ENCODE measurements around the gene GP1BA. TPM values are rescaled to one million over a fixed set of nuclear protein-coding genes. Genes with fewer than 3 reads are reported as not detected.
A peak's percentile ranks its signal among the peaks of the same experiment; 100 is the strongest.

GP1BA gene
- total RNA-seq, 2 donors from 2014 or later: not detected

DNA sequence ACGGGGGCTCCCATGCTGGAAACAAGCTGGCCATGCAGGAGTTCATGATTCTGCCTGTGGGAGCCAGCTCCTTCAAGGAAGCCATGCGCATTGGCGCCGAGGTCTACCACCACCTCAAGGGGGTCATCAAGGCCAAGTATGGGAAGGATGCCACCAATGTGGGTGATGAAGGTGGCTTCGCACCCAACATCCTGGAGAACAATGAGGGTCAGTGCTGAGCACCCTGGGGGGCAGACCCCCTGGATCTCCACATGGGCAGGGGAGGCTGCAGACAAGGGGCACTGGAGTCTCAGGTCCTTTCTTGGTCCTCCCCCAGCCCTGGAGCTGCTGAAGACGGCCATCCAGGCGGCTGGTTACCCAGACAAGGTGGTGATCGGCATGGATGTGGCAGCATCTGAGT lies 23.0 kb downstream of the GP1BA start:
- Mint-ChIP-seq H3K36me3 (no peaks in the 10 kb centered on the region), H3K9me3 (no peaks in the 10 kb centered on the region), H3K27ac (no peak overlapping the region)
- no peak for ATAC-seq
- no peak for DNase-seq (ENCODE audit: low spot score in 2 of 2)

DNA sequence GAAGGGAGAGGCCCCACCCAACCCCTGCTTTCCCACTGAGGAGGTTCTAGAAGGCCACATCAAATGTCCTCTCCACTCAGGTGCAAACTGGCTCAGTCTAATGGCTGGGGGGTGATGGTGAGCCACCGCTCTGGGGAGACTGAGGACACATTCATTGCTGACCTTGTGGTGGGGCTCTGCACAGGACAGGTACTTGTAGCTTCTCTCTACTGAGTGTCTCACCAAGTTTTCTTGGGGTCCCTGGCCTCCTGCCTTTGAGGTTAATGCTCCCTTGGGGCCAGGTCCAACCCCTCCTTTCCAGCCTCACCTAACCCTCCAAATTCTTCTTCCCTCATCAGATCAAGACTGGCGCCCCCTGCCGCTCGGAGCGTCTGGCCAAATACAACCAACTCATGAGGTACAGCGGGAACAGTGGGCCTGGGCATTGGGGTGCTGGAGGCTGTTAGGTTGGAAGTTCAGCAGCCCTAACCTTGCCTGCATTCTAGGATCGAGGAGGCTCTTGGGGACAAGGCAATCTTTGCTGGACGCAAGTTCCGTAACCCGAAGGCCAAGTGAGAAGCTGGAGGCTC lies 24.5 kb downstream of the GP1BA start:
- H3K27ac Mint-ChIP-seq: no peak overlapping the region
- no peaks in the 10 kb centered on the region for H3K9me3 Mint-ChIP-seq
- ATAC-seq (peak in 1 of 2 donors; percentile 23), DNase-seq (ENCODE audit: low spot score in 2 of 2) (no peak)
- H3K36me3 Mint-ChIP-seq: no peaks in the 10 kb centered on the region

DNA sequence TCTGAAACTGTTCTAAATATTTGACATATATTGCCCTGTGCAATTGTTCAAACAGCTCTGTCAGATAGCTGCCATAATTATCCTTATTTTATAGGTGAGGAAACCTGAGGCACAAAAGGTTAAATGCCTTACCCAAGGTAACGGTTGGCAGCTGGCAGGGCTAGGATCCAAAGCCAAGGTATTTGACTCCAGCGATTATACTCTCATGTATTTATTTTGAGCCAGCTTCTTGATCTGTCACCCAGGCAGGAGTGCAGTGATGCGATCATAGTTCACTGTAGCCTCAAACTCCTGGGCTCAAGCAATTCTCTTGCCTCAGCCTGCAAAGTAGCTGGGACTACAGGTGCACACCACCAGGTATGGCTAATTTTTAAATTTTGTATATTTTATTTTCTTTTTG lies 26.0 kb downstream of the GP1BA start:
- H3K9me3 Mint-ChIP-seq: no peaks in the 10 kb centered on the region
- ATAC-seq (no peak), DNase-seq (ENCODE audit: low spot score in 2 of 2) (no peak)
- H3K36me3 Mint-ChIP-seq: no peaks in the 10 kb centered on the region
- H3K27ac Mint-ChIP-seq: no peak overlapping the region

- DNase-seq (ENCODE audit: low spot score in 2 of 2) (no peak), ATAC-seq (peak in 1 of 2 donors; percentile 15)
- Mint-ChIP-seq H3K27ac (no peak overlapping the region), H3K36me3 (no peaks in the 10 kb centered on the region), H3K9me3 (no peaks in the 10 kb centered on the region)
Observed at GRCh38 chr17:4959261-4959965, 27.3 kb downstream of the GP1BA start.

- no peak for ATAC-seq
- H3K36me3 Mint-ChIP-seq: peaks cover 0 to 9% of the 10 kb centered on the region in 2 donors
- no peak for DNase-seq (ENCODE audit: low spot score in 2 of 2)
- no peaks in the 10 kb centered on the region for H3K9me3 Mint-ChIP-seq
- H3K27ac Mint-ChIP-seq: peak overlapping the region in 1 of 2 donors; percentile 87
Observed at GRCh38 chr17:4960279-4960922, 28.3 kb downstream of the GP1BA start.

DNA sequence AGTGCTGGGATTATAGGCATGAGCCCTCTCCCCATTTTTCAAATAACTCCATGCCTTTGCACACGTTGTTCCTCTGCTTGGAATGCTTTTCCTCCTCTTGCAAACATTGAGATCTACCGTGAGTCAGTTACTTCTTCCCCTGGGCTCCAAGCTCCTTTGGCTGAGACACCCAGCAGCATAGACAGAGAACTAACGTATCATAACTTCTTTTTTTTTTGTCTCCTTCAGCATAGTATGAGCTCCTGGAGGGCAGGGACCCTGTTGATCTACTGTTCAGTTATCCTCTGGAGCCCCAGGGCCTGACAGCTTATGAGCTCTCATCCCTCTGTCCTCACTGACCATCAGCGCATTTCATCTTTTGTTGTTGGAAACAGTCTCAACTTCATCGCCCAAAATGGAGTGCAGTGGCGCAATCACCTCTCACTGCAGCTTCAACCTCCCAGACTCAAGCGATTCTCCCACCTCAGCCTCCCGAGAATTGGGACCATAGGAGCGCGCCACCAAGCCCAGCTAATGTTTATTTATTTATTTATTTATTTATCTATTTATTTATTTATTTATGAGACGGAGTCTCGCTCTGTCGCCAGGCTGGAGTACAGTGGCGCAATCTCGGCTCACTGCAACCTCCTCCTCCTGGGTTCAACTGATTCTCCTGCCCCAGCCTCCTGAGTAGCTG lies 33.4 kb downstream of the GP1BA start:
- H3K36me3 Mint-ChIP-seq: peaks cover 9 to 22% of the 10 kb centered on the region in 2 donors
- DNase-seq (ENCODE audit: low spot score in 2 of 2) (no peak), ATAC-seq (no peak)
- peak overlapping the region; percentile 32 to 56 for H3K27ac Mint-ChIP-seq
- no peaks in the 10 kb centered on the region for H3K9me3 Mint-ChIP-seq

- Mint-ChIP-seq H3K9me3 (no peaks in the 10 kb centered on the region), H3K36me3 (peaks cover 15 to 30% of the 10 kb centered on the region in 2 donors), H3K27ac (no peak overlapping the region)
- peak; percentile 87 to 98 for DNase-seq (ENCODE audit: low spot score in 2 of 2)
- ATAC-seq: peak; percentile 78 to 87
Observed at GRCh38 chr17:4966844-4967538, 34.9 kb downstream of the GP1BA start.

GRCh38 chr17:4967539-4968485 lies 35.7 kb downstream of the GP1BA start, which contains the start of gene SPAG7:
TSS of gene SPAG7 (minus strand) at chr17:4967817. CDS start at chr17:4967804, 13 bp downstream.
- ATAC-seq (peak; percentile 56 to 72), DNase-seq (ENCODE audit: low spot score in 2 of 2) (peak; percentile 95 to 96)
- Mint-ChIP-seq H3K36me3 (peaks cover 15 to 30% of the 10 kb centered on the region in 2 donors), H3K9me3 (no peaks in the 10 kb centered on the region), H3K27ac (no peak within 1 kb of the TSS)

DNA sequence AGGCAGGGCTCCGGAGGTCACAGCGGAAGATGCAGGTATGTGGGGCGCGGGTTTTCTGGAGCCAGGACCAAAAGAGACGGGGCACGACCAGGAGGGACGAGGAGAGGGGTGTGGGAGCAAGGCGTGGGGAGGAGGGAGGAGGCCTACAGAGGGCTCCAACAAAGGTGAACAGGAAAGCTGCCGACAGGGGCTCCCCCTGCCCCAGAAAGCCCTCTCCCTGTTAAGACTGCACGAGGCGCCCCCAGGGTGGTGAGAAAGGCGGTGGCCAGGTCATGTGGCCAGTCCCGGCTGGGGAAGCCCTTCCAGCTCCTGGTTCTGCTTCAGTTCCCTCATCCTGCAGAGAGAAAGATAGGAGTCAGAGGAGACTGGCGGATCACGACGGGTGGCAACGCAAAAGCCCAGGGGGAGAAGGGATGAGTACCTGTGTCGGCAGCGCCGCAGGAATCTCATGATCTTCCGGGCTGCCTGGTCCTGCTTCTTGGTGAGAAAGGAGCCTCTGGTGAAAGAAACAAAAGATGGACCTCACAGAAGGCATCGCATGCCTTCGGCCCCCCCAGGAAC lies 36.5 kb downstream of the GP1BA start:
- Mint-ChIP-seq H3K27ac (no peak overlapping the region), H3K9me3 (no peaks in the 10 kb centered on the region), H3K36me3 (peaks cover 15 to 30% of the 10 kb centered on the region in 2 donors)
- DNase-seq (ENCODE audit: low spot score in 2 of 2): peak; percentile 33 to 73
- no peak for ATAC-seq

GRCh38 chr17:4969047-4969550 lies 37.0 kb downstream of the GP1BA start:
- no peaks in the 10 kb centered on the region for H3K9me3 Mint-ChIP-seq
- ATAC-seq (peak; percentile 47 to 49), DNase-seq (ENCODE audit: low spot score in 2 of 2) (peak; percentile 54 to 77)
- peaks cover 15 to 30% of the 10 kb centered on the region in 2 donors for H3K36me3 Mint-ChIP-seq
- no peak overlapping the region for H3K27ac Mint-ChIP-seq

- no peak overlapping the region for H3K27ac Mint-ChIP-seq
- H3K36me3 Mint-ChIP-seq: peaks cover 15 to 28% of the 10 kb centered on the region in 2 donors
- DNase-seq (ENCODE audit: low spot score in 2 of 2) (peak; percentile 29 to 79), ATAC-seq (peak in 1 of 2 donors; percentile 27)
- H3K9me3 Mint-ChIP-seq: no peaks in the 10 kb centered on the region
Observed at GRCh38 chr17:4969551-4970173, 37.6 kb downstream of the GP1BA start.

GRCh38 chr17:4970273-4970672 lies 38.2 kb downstream of the GP1BA start:
- peak overlapping the region in 1 of 2 donors; percentile 93 for H3K27ac Mint-ChIP-seq
- peaks cover 15 to 22% of the 10 kb centered on the region in 2 donors for H3K36me3 Mint-ChIP-seq
- no peaks in the 10 kb centered on the region for H3K9me3 Mint-ChIP-seq
- ATAC-seq (no peak), DNase-seq (ENCODE audit: low spot score in 2 of 2) (no peak)

DNA sequence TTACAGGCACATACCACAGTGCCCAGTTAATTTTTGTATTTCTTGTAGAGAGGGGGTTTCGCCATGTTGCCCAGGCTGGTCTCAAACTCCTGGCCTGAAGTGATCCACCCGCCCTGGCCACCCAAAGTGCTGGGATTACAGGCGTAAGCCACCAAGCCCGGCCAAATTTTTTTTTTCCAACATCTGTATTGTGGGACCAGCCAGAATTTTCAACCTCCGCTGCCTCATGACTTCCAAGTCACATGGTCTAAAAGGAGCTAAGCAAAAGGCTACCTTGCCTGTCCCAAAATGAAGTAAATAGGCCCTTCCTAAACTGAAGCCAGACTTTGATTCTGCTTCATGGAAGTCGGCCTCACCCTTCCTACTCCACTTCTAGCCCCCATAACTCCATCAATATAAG lies 39.7 kb downstream of the GP1BA start:
- DNase-seq (ENCODE audit: low spot score in 2 of 2) (no peak), ATAC-seq (no peak)
- Mint-ChIP-seq H3K9me3 (no peaks in the 10 kb centered on the region), H3K36me3 (peaks cover 6 to 9% of the 10 kb centered on the region in 2 donors), H3K27ac (peak overlapping the region; percentile 32 to 73)

DNA sequence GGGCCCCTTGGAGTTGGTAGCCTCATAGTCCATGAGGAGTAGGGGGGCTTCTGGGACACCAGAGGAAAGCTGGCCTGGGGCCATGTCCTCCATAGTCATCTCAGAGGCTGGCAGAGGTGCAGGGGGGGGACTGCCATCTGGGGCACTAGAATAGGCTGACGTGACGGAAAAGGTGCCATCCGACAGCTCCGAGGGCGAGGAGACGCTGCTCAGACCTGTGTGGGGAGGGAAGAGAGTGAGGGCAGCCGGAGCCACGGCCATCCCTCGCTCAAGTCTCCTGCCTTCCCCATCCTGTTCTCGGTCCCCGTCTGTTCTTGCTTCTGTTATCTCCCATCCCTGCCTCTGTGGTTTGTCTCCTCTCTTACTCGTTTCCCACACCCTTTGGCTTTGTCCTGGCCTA lies 40.2 kb downstream of the GP1BA start:
- no peaks in the 10 kb centered on the region for H3K9me3 Mint-ChIP-seq
- peaks cover 6 to 9% of the 10 kb centered on the region in 2 donors for H3K36me3 Mint-ChIP-seq
- peak overlapping the region; percentile 32 to 73 for H3K27ac Mint-ChIP-seq
- ATAC-seq: no peak
- DNase-seq (ENCODE audit: low spot score in 2 of 2): no peak

- Mint-ChIP-seq H3K27ac (peak overlapping the region in 1 of 2 donors; percentile 73), H3K36me3 (peaks cover 6 to 9% of the 10 kb centered on the region in 2 donors), H3K9me3 (no peaks in the 10 kb centered on the region)
- DNase-seq (ENCODE audit: low spot score in 2 of 2): no peak
- ATAC-seq: no peak
Observed at GRCh38 chr17:4972752-4973151, 40.7 kb downstream of the GP1BA start.
